IMR-90 (cell line): ENCODE measurements around the gene APP. TPM values are rescaled to one million over a fixed set of nuclear protein-coding genes. Genes with fewer than 3 reads are reported as not detected.

ENCODE experiments used
- ATAC-seq: fragments of 200-7000 bp; cut with Tn5 transposase; 2 replicates; pipeline ENCODE4 v1.9.1; 2020; ENCODE audit warnings: low read depth, mild to moderate bottlenecking, moderate library complexity
- BruUV-seq: library from RNA; stranded (reverse); fragments of 400-500 nt; replicated peaks from 2 replicates; lab custom pipeline; 2021; lab: Mats Ljungman, UMichigan
- CTCF ChIA-PET: fragments of 300-600 bp; formaldehyde crosslinking; extraction: SDS; loops from one replicate; lab custom pipeline; 2021; ENCODE audit warnings: antibody characterized with exemption; lab: Yijun Ruan, JAX
- POLR2A ChIA-PET: fragments of 300-600 bp; sonication (Branson Sonifier 250); formaldehyde crosslinking; loops from one replicate; lab custom pipeline; 2022; ENCODE audit warnings: antibody characterized with exemption; ENCODE audit not compliant: unreplicated experiment; lab: Charles Lee
- DNase-seq: peaks from one replicate; pipeline ENCODE4 v3.0.0; 2013
- H2AFZ ChIP-seq: replicated peaks from 2 replicates; pipeline ENCODE3; 2013; ENCODE audit warnings: low read length, mild to moderate bottlenecking; ENCODE audit not compliant: poor library complexity
- H2AK5ac ChIP-seq: 2 replicates; pipeline ENCODE4 v1.6.1; 2013; ENCODE audit warnings: low read depth, low read length, inconsistent platforms
- H2AK9ac ChIP-seq: replicated peaks from 2 replicates; pipeline ENCODE3; 2013; ENCODE audit warnings: mild to moderate bottlenecking, low read depth, low read length, moderate library complexity; ENCODE audit not compliant: poor library complexity
- H2BK120ac ChIP-seq: 2 replicates; pipeline ENCODE4 v1.6.1; 2013; ENCODE audit warnings: low read depth, low read length, inconsistent platforms
- H2BK15ac ChIP-seq: 3 replicates; pipeline ENCODE4 v1.6.1; 2013; ENCODE audit warnings: low read depth, low read length, inconsistent platforms
- H2BK20ac ChIP-seq: 2 replicates; pipeline ENCODE4 v1.6.1; 2013; ENCODE audit warnings: low read depth, mild to moderate bottlenecking, inconsistent platforms, low read length, moderate library complexity
- H2BK5ac ChIP-seq: 2 replicates; pipeline ENCODE4 v1.6.1; 2013; ENCODE audit warnings: mild to moderate bottlenecking, low read depth, low read length, inconsistent platforms; ENCODE audit not compliant: poor library complexity, severe bottlenecking
- H3K14ac ChIP-seq: replicated peaks from 2 replicates; pipeline ENCODE4 v1.6.1; 2013; ENCODE audit warnings: low read depth, low read length, inconsistent platforms
- H3K18ac ChIP-seq: 2 replicates; pipeline ENCODE4 v1.6.1; 2013; ENCODE audit warnings: low read depth, low read length, control low read depth
- H3K23ac ChIP-seq: 2 replicates; pipeline ENCODE4 v1.6.1; 2013; ENCODE audit warnings: low read depth, low read length, inconsistent platforms
- H3K27ac ChIP-seq: 2 replicates; pipeline ENCODE4 v1.5.1; 2013; ENCODE audit warnings: mild to moderate bottlenecking, control low read depth, low read length; ENCODE audit not compliant: insufficient read depth
- H3K27me3 ChIP-seq: 2 replicates; pipeline ENCODE4 v1.6.1; 2013; ENCODE audit warnings: low read length; ENCODE audit not compliant: control insufficient read depth, insufficient read depth
- H3K36me3 ChIP-seq: 2 replicates; pipeline ENCODE4 v1.6.1; 2013; ENCODE audit warnings: low read length, mixed read lengths; ENCODE audit not compliant: control insufficient read depth, insufficient read depth
- H3K4ac ChIP-seq: 2 replicates; pipeline ENCODE4 v1.6.1; 2013; ENCODE audit warnings: low read depth, low read length, inconsistent platforms
- H3K4me1 ChIP-seq: 2 replicates; pipeline ENCODE4 v1.6.1; 2013; ENCODE audit warnings: low read length, mixed read lengths; ENCODE audit not compliant: control insufficient read depth, insufficient read depth
- H3K4me2 ChIP-seq: 2 replicates; pipeline ENCODE4 v1.6.1; 2013; ENCODE audit warnings: low read depth, mild to moderate bottlenecking, control low read depth, low read length, moderate library complexity
- H3K4me3 ChIP-seq: 2 replicates; pipeline ENCODE4 v1.5.1; 2013; ENCODE audit warnings: low read depth, mild to moderate bottlenecking, control low read depth, low read length, moderate library complexity; ENCODE audit not compliant: insufficient read depth
- H3K56ac ChIP-seq: 2 replicates; pipeline ENCODE4 v1.6.1; 2013; ENCODE audit warnings: low read length, inconsistent platforms; ENCODE audit not compliant: insufficient read depth; ENCODE audit errors: extremely low read depth
- H3K79me1 ChIP-seq, 2 experiments: 2 replicates each; pipeline ENCODE4 v1.6.1; 2013; ENCODE audit warnings: low read length in 2 of 2, inconsistent platforms in 1 of 2, low read depth in 1 of 2
- H3K9ac ChIP-seq: 2 replicates; pipeline ENCODE4 v1.6.1; 2013; ENCODE audit warnings: low read depth, low read length, control low read depth
- H3K9me1 ChIP-seq: 2 replicates; pipeline ENCODE4 v1.6.1; 2013; ENCODE audit warnings: low read length, inconsistent platforms; ENCODE audit not compliant: insufficient read depth
- H3K9me3 ChIP-seq: 2 replicates; pipeline ENCODE4 v1.6.1; 2013; ENCODE audit warnings: low read length; ENCODE audit not compliant: control insufficient read depth, insufficient read depth
- H4K20me1 ChIP-seq: 2 replicates; pipeline ENCODE4 v1.6.1; 2013; ENCODE audit warnings: low read length, inconsistent platforms; ENCODE audit not compliant: insufficient read depth
- H4K5ac ChIP-seq: 2 replicates; pipeline ENCODE4 v1.6.1; 2013; ENCODE audit warnings: mild to moderate bottlenecking, low read depth, low read length, control low read depth
- H4K8ac ChIP-seq, 2 experiments: 2 replicates each; pipeline ENCODE4 v1.6.1; 2013; ENCODE audit warnings: low read depth in 2 of 2, low read length in 2 of 2, control low read depth in 1 of 2, inconsistent platforms in 1 of 2
- H4K91ac ChIP-seq: 2 replicates; pipeline ENCODE4 v1.6.1; 2013; ENCODE audit warnings: low read depth, low read length, inconsistent platforms; ENCODE audit not compliant: insufficient read depth
- CEBPB ChIP-seq: IDR thresholded peaks from 2 replicates; pipeline ENCODE4 v1.6.1; 2012; ENCODE audit warnings: low read depth, low read length, improper control_type of control experiment
- CHD1 ChIP-seq: IDR thresholded peaks from 2 replicates; pipeline ENCODE4 v1.6.1; 2012; ENCODE audit warnings: low read depth, low read length, improper control_type of control experiment
- MAZ ChIP-seq: IDR thresholded peaks from 2 replicates; pipeline ENCODE4 v1.6.1; 2012; ENCODE audit warnings: low read depth, mild to moderate bottlenecking, low read length, improper control_type of control experiment, moderate library complexity, borderline replicate concordance
- MXI1 ChIP-seq: IDR thresholded peaks from 2 replicates; pipeline ENCODE4 v1.6.1; 2012; ENCODE audit warnings: low read depth, mild to moderate bottlenecking, low read length, moderate library complexity, borderline replicate concordance
- NFE2L2 ChIP-seq: fragments of 150-350 bp; IDR thresholded peaks from 2 replicates; pipeline ENCODE4 v1.6.1; 2016; ENCODE audit warnings: low read depth, mild to moderate bottlenecking, low read length
- WGBS, 2 experiments: methylation state at CpG; one replicate each; pipeline versions ENCODE4 v1.1.5 to v1.1.7; 2013; ENCODE audit warnings: missing lambda C conversion rate in 2 of 2; ENCODE audit not compliant: insufficient read length in 1 of 2; ENCODE audit errors: extremely low coverage in 2 of 2; 5-methylcytosine and 5-hydroxymethylcytosine counted together
- dilution Hi-C: fragments of 300-500 bp; cut with HindIII; formaldehyde crosslinking; loops from one replicate; pipeline ENCODE4 v1.14.3; 2018; ENCODE audit warnings: low sequenced_read_pairs; ENCODE audit not compliant: unreplicated experiment
- in situ Hi-C: fragments of 300-500 bp; cut with MboI; formaldehyde crosslinking; loops from 3 replicates; pipeline ENCODE4 v1.14.3; 2019; ENCODE audit warnings: low sequenced_read_pairs, inconsistent platforms, mixed read lengths
- intact Hi-C: fragments of 100-400 bp; cut with micrococcal nuclease; formaldehyde crosslinking; loops from 2 replicates; pipeline ENCODE4 v1.10.0; 2022
- polyA plus RNA-seq, 3 experiments: library from polyadenylated mRNA; depleted of rRNA; stranded (reverse); fragments of >200 nt; gene quantifications; 2 replicates each; pipeline ENCODE4 v1.2.3, GENCODE V29; 2012; ENCODE audit warnings: low replicate concordance in 1 of 3
- total RNA-seq: library from RNA; depleted of rRNA; stranded (reverse); fragments of >200 nt; gene quantifications from 2 replicates; pipeline ENCODE4 v1.2.3, GENCODE V29; 2012
- TF ChIP-seq, protein P1 (sequence below): conservative IDR thresholded peaks from 2 replicates; pipeline ENCODE4 v1.5.1; 2012; ENCODE audit warnings: mild to moderate bottlenecking, low read depth, low read length, improper control_type of control experiment
- TF ChIP-seq, protein P2 (sequence below): fragments of 150-350 bp; IDR thresholded peaks from 2 replicates; pipeline ENCODE4 v1.6.1; 2017; ENCODE audit warnings: mild to moderate bottlenecking, antibody characterized with exemption, low read length, low read depth

Gene APP
- total and polyA plus RNA-seq, 2 of the 4 experiments (the other 2 are of a cell fraction), result 191 to 530 TPM

DNA sequence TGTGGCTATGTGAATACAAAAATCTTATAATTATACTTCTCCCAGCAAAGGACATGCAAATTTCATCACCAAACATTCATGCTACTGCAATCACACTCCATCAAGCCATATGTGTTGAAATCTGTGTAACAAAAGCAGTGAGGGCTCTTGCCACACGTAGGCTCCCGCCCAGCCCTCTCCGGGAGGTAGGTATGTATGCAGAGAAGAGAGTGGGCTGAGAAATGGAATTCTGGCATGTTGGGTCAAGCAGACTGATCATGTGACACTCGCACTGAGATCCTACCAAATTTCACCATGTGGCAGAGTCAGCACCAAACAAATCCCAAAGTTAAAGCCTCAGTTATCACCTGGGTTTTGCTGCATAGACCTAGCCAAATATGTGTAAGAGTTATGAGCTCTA is 49.7 kb downstream of the APP start:
- Histone ChIP-seq H2BK20ac (no peak overlapping the region), H4K20me1 (peaks cover 34% of the 10 kb centered on the region), H2BK120ac (no peak overlapping the region), H2AK5ac (no peak overlapping the region), H4K91ac (no peak overlapping the region), H3K56ac (no peak overlapping the region), H2AFZ (no peak overlapping the region), H3K27ac (no peak overlapping the region), H3K27me3 (no peaks in the 10 kb centered on the region), H3K36me3 (no peaks in the 10 kb centered on the region), H2AK9ac (no peak overlapping the region), H3K9me3 (no peaks in the 10 kb centered on the region), H3K4me3 (no peak overlapping the region), H2BK5ac (no peak overlapping the region), H4K5ac (no peak overlapping the region), H2BK15ac (no peak overlapping the region), H4K8ac (no peak overlapping the region), H3K18ac (no peak overlapping the region), H3K79me1 (peaks cover 27 to 84% of the 10 kb centered on the region in 2 experiments), H3K9ac (no peak overlapping the region), H3K4me2 (no peak overlapping the region), H3K4ac (no peak overlapping the region), H3K9me1 (peaks cover 16% of the 10 kb centered on the region), H3K14ac (no peak overlapping the region), H3K23ac (no peak overlapping the region), H3K4me1 (peaks cover 17% of the 10 kb centered on the region)
- POLR2A ChIA-PET, result no interaction called here
- no peak for DNase-seq
- dilution Hi-C loops (no loop called here), in situ Hi-C loops (no loop called here), intact Hi-C loops (no loop called here)
- no TSS peak for BruUV-seq
- no peak for ATAC-seq
- CTCF ChIA-PET, result no interaction called here
- no peak for TF ChIP-seq NFE2L2
- no peak for TF ChIP-seq CHD1
- peak; percentile 22; the same call in 1 of the 2 replicates for TF ChIP-seq CEBPB
- TF ChIP-seq, protein P1, sequence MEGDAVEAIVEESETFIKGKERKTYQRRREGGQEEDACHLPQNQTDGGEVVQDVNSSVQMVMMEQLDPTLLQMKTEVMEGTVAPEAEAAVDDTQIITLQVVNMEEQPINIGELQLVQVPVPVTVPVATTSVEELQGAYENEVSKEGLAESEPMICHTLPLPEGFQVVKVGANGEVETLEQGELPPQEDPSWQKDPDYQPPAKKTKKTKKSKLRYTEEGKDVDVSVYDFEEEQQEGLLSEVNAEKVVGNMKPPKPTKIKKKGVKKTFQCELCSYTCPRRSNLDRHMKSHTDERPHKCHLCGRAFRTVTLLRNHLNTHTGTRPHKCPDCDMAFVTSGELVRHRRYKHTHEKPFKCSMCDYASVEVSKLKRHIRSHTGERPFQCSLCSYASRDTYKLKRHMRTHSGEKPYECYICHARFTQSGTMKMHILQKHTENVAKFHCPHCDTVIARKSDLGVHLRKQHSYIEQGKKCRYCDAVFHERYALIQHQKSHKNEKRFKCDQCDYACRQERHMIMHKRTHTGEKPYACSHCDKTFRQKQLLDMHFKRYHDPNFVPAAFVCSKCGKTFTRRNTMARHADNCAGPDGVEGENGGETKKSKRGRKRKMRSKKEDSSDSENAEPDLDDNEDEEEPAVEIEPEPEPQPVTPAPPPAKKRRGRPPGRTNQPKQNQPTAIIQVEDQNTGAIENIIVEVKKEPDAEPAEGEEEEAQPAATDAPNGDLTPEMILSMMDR, result no peak
- TF ChIP-seq, protein P2, sequence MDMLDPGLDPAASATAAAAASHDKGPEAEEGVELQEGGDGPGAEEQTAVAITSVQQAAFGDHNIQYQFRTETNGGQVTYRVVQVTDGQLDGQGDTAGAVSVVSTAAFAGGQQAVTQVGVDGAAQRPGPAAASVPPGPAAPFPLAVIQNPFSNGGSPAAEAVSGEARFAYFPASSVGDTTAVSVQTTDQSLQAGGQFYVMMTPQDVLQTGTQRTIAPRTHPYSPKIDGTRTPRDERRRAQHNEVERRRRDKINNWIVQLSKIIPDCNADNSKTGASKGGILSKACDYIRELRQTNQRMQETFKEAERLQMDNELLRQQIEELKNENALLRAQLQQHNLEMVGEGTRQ, result no peak
- no peak for TF ChIP-seq MAZ
- TF ChIP-seq MXI1, result no peak
- no CpG with 5 or more reads among the region's 4 CpGs for WGBS, 2 experiments
